Breast epithelium (tissue), 4 donors: Measurements from ENCODE around the gene HDAC9. TPM values are rescaled to one million over a fixed set of nuclear protein-coding genes. Genes with fewer than 3 reads are reported as not detected.

Source experiments
- DNase-seq, 2 donors: peaks; one replicate each; pipeline ENCODE4 v3.0.0-alpha.2; 2019; ENCODE audit warnings: low spot score in 2 of 2
- H3K27ac ChIP-seq, 2 donors: fragments of 200-600 bp; sonication (generic) in 1 of 2; one replicate each; pipeline ENCODE4 v1.5.1; 2016 to 2019; ENCODE audit warnings: mild to moderate bottlenecking in 1 of 2
- H3K27me3 ChIP-seq, 2 donors: fragments of 200-600 bp; sonication (generic) in 1 of 2; one replicate each; pipeline versions ENCODE4 v1.5.1 to v1.6.0; 2017 to 2019; ENCODE audit warnings: control low read depth in 1 of 2, mild to moderate bottlenecking in 1 of 2
- H3K36me3 ChIP-seq: fragments of 200-600 bp; one replicate; pipeline ENCODE4 v1.5.1; 2019
- H3K4me1 ChIP-seq, 2 donors: fragments of 200-600 bp; sonication (generic); one replicate each; pipeline ENCODE4 v1.5.1; 2016 to 2019; ENCODE audit warnings: control low read depth in 1 of 2
- H3K4me3 ChIP-seq, 3 donors: fragments of 200-600 bp; sonication (generic); 1 replicate in 2 of 3; 2 replicates in 1 of 3; pipeline ENCODE4 v1.5.1; 2016 to 2019; ENCODE audit warnings: mild to moderate bottlenecking in 3 of 3, moderate library complexity in 2 of 3
- H3K9me3 ChIP-seq, 2 donors: fragments of 200-600 bp; sonication (generic) in 1 of 2; one replicate each; pipeline ENCODE4 v1.5.1; 2016 to 2019; ENCODE audit warnings: control low read depth in 1 of 2
- CTCF ChIP-seq, 3 donors: fragments of 450-650 bp; IDR thresholded peaks; one replicate each; pipeline ENCODE4 v1.5.1; 2016 to 2017; ENCODE audit warnings: antibody characterized with exemption in 3 of 3, mild to moderate bottlenecking in 3 of 3, moderate library complexity in 3 of 3
- POLR2A ChIP-seq: fragments of 450-650 bp; IDR thresholded peaks from one replicate; pipeline ENCODE4 v1.6.1; 2016; ENCODE audit warnings: antibody characterized with exemption, mild to moderate bottlenecking, moderate library complexity
- POLR2AphosphoS5 ChIP-seq, 3 donors: sonication (generic); formaldehyde crosslinking; IDR thresholded peaks; one replicate each; pipeline ENCODE4 v1.6.1; 2017; ENCODE audit warnings: antibody characterized with exemption in 3 of 3
- intact Hi-C: fragments of 100-400 bp; cut with DNase I; formaldehyde crosslinking; loops from one replicate; pipeline ENCODE4 v1.15.1; 2023; ENCODE audit warnings: low total_unique reads
- total RNA-seq, 3 donors: library from RNA; depleted of rRNA; stranded (reverse); fragments of >200 nt; gene quantifications; one replicate each; pipeline ENCODE4 v1.1.0, GENCODE V29; 2016

Gene HDAC9
- total RNA-seq, 3 donors from 2014 or later, result 7.2 to 27.5 (median 7.3) TPM

- H3K27ac ChIP-seq, result no peak overlapping the region
- DNase-seq, result no peak
- no peaks in the 10 kb centered on the region for H3K4me1 ChIP-seq
- TF ChIP-seq POLR2A, result no peak
- TF ChIP-seq CTCF (IDR thresholded peaks at IDR 0.05), result no peak
- no peak for TF ChIP-seq POLR2AphosphoS5 (IDR thresholded peaks at IDR 0.05)
- H3K9me3 ChIP-seq, result no peaks in the 10 kb centered on the region
- H3K4me3 ChIP-seq, result no peak overlapping the region
- intact Hi-C loops, result no loop called here
- H3K36me3 ChIP-seq, result no peaks in the 10 kb centered on the region
- no peaks in the 10 kb centered on the region for H3K27me3 ChIP-seq
These were observed 17.8 kb downstream of the HDAC9 start for GRCh38 chr7:18513343-18513742.

- Histone ChIP-seq H3K4me3 (no peak overlapping the region), H3K4me1 (no peaks in the 10 kb centered on the region), H3K36me3 (no peaks in the 10 kb centered on the region), H3K27ac (no peak overlapping the region), H3K9me3 (no peaks in the 10 kb centered on the region), H3K27me3 (no peaks in the 10 kb centered on the region)
- intact Hi-C loops, result no loop called here
- TF ChIP-seq POLR2A (no peak), POLR2AphosphoS5 (IDR thresholded peaks at IDR 0.05) (no peak), CTCF (IDR thresholded peaks at IDR 0.05) (no peak)
- no peak for DNase-seq
These were observed 19.5 kb downstream of the HDAC9 start for GRCh38 chr7:18515067-18515466.

- no peaks in the 10 kb centered on the region for H3K9me3 ChIP-seq
- H3K27me3 ChIP-seq, result no peaks in the 10 kb centered on the region
- H3K27ac ChIP-seq, result no peak overlapping the region
- DNase-seq, result no peak
- no peaks in the 10 kb centered on the region for H3K36me3 ChIP-seq
- TF ChIP-seq POLR2A (no peak), CTCF (IDR thresholded peaks at IDR 0.05) (no peak), POLR2AphosphoS5 (IDR thresholded peaks at IDR 0.05) (no peak)
- no peak overlapping the region for H3K4me3 ChIP-seq
- intact Hi-C loops, result no loop called here
- H3K4me1 ChIP-seq, result no peaks in the 10 kb centered on the region
These were observed 22.1 kb downstream of the HDAC9 start for GRCh38 chr7:18517646-18518045.

GRCh38 chr7:18518555-18518954 lies 23.0 kb downstream of the HDAC9 start:
- DNase-seq, result no peak
- Histone ChIP-seq H3K9me3 (no peaks in the 10 kb centered on the region), H3K4me1 (no peaks in the 10 kb centered on the region), H3K27me3 (no peaks in the 10 kb centered on the region), H3K27ac (no peak overlapping the region), H3K36me3 (no peaks in the 10 kb centered on the region), H3K4me3 (no peak overlapping the region)
- TF ChIP-seq POLR2A, result no peak
- TF ChIP-seq POLR2AphosphoS5 (IDR thresholded peaks at IDR 0.05), result no peak
- TF ChIP-seq CTCF (IDR thresholded peaks at IDR 0.05), result no peak
- intact Hi-C loops, result no loop called here

GRCh38 chr7:18520450-18521235 lies 25.1 kb downstream of the HDAC9 start:
- Histone ChIP-seq H3K4me1 (no peaks in the 10 kb centered on the region), H3K27me3 (no peaks in the 10 kb centered on the region), H3K9me3 (no peaks in the 10 kb centered on the region), H3K27ac (no peak overlapping the region), H3K4me3 (no peak overlapping the region), H3K36me3 (no peaks in the 10 kb centered on the region)
- TF ChIP-seq CTCF (IDR thresholded peaks at IDR 0.05), result no peak
- no peak for TF ChIP-seq POLR2AphosphoS5 (IDR thresholded peaks at IDR 0.05)
- no peak for TF ChIP-seq POLR2A
- intact Hi-C loops, result loop anchor here (5.0 kb wide), 1 partner anchor 147 kb away; no protein-coding TSS in a partner anchor
- no peak for DNase-seq
